WERI-Rb-1 (cell line): Measurements from ENCODE around the gene TRNT1.

Experiments
- DNase-seq: peaks from one replicate; pipeline ENCODE4 v3.0.0-alpha.2; 2020
- H3K27ac ChIP-seq: fragments of 250-450 bp; sonication (Bioruptor Pico); 2 replicates; pipeline ENCODE4 v1.5.1; 2020; ENCODE audit warnings: mild to moderate bottlenecking, moderate library complexity
- H3K27me3 ChIP-seq: fragments of 250-450 bp; sonication (Bioruptor Pico); 2 replicates; pipeline ENCODE4 v1.5.1; 2021; ENCODE audit warnings: mild to moderate bottlenecking, low read depth, moderate library complexity; ENCODE audit not compliant: insufficient read depth, severe bottlenecking
- H3K36me3 ChIP-seq: fragments of 250-450 bp; sonication (Bioruptor Pico); 2 replicates; pipeline ENCODE4 v1.5.1; 2020; ENCODE audit warnings: mild to moderate bottlenecking, moderate library complexity
- H3K4me3 ChIP-seq: 2 replicates; pipeline ENCODE4 v1.5.1; 2011; ENCODE audit warnings: low read depth, mild to moderate bottlenecking, control low read depth, low read length
- H3K9me3 ChIP-seq: fragments of 250-450 bp; sonication (Bioruptor Pico); 2 replicates; pipeline ENCODE4 v1.5.1; 2021; ENCODE audit warnings: mild to moderate bottlenecking, moderate library complexity; ENCODE audit not compliant: severe bottlenecking
- TF ChIP-seq, protein P1 (sequence below): IDR thresholded peaks from 2 replicates; pipeline ENCODE4 v1.5.1; 2011; ENCODE audit warnings: low read depth, mild to moderate bottlenecking, control low read depth, inconsistent platforms, low read length

TRNT1 gene

DNA sequence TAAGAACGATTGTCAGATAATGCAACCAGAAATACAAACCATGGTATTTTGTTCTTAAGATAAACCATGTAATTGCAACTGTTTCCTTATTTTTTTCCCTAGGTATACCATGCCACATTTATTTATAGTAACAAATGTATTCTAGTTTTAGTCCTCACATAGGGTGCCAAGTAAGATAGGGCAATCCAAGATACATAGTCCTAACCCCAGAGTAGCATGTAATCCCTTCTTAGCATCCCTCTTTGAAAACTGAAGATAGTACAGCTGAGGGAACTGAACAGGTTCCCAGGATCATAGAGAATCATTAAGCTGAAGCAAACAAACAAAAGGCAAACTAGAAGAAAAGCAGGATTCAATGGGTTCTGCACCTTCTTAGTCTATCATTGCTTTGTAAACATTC, 24.8 kb downstream of the TRNT1 start:
- peaks cover 64% of the 10 kb centered on the region for H3K36me3 ChIP-seq
- no peak overlapping the region for H3K27ac ChIP-seq

DNA sequence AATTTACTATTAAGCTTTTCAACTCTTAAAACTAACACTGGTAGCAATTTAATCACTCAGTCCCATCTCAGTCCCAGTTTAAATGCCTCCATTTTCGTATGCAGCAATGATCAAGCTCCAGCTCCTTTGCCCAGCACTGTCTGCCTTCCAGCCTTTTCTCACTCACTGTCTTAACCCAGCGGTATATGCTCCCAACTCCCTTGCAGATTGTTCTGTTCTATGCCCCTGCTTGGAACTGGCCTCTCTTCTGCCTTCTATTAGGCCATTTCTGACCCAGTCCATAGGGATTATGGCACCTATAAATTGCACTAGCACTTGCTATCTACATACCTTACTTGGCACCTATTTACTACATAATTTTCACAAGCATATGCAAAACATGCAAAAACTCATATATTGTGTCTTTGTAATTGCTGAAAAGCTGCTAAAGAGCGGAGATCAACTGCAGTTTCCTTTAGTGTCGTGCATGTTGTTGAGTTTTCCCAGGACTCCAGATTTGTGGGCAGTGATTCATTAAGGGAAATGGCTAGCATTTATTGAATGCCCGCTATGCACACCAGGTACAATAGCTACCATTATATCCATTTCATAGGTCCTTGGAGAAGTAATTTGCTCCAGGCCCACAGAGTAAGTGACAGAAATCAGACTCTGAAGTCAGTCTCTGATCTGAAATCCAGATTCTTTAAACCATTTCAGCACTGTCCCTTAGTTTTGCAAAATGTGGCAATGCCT, 28.3 kb downstream of the TRNT1 start:
- TF ChIP-seq, protein P1, sequence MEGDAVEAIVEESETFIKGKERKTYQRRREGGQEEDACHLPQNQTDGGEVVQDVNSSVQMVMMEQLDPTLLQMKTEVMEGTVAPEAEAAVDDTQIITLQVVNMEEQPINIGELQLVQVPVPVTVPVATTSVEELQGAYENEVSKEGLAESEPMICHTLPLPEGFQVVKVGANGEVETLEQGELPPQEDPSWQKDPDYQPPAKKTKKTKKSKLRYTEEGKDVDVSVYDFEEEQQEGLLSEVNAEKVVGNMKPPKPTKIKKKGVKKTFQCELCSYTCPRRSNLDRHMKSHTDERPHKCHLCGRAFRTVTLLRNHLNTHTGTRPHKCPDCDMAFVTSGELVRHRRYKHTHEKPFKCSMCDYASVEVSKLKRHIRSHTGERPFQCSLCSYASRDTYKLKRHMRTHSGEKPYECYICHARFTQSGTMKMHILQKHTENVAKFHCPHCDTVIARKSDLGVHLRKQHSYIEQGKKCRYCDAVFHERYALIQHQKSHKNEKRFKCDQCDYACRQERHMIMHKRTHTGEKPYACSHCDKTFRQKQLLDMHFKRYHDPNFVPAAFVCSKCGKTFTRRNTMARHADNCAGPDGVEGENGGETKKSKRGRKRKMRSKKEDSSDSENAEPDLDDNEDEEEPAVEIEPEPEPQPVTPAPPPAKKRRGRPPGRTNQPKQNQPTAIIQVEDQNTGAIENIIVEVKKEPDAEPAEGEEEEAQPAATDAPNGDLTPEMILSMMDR: no peak
- Histone ChIP-seq H3K27ac (no peak overlapping the region), H3K36me3 (peaks cover 62% of the 10 kb centered on the region), H3K27me3 (no peaks in the 10 kb centered on the region), H3K9me3 (no peaks in the 10 kb centered on the region), H3K4me3 (no peak overlapping the region)
- DNase-seq: no peak

More for the DNA sequence above, 24.8 kb downstream of the TRNT1 start:
- Histone ChIP-seq H3K4me3 (no peak overlapping the region), H3K9me3 (no peaks in the 10 kb centered on the region), H3K27me3 (no peaks in the 10 kb centered on the region)
- TF ChIP-seq, protein P1: no peak
- no peak for DNase-seq

DNA sequence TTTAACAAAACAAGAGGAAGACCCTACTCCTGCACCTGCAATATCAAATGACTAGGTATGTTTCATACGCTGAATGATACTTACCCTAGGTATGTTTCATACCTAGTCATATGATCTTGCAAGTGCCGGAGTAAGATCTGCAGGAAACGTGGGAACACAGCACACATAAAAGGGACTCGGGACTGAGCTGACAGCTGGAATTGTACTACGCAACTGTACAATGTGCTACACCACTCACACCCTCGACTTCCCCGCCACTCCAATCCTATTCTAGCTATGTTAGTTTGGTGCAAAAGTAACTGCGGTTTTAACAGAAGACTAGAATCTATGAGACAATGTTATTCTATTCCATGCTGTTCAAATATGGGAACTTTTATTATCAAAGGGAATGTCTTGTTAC, 30.7 kb downstream of the TRNT1 start:
- Histone ChIP-seq H3K4me3 (no peak overlapping the region), H3K9me3 (no peaks in the 10 kb centered on the region), H3K27ac (no peak overlapping the region), H3K36me3 (peaks cover 49% of the 10 kb centered on the region), H3K27me3 (no peaks in the 10 kb centered on the region)
- no peak for DNase-seq
- TF ChIP-seq, protein P1: no peak

DNA sequence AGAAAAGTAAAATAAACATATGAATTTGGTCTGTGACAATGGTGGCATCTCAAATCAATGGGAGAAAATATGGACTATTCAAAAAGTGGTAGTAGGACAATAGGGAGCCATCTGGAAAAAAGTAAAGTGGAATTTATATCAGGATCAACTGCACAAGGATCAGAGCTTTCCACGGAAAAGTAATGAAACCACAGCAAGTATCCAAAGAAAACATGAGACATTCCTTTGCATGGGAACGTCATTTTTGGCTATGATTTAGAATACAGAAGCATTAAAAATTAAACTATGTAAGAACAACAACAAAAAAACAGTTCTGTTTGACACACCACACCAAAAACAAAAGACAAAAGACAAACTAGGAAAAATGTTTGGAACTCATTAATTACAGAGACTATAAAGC, 34.1 kb downstream of the TRNT1 start:
- H3K36me3 ChIP-seq: peaks cover 50% of the 10 kb centered on the region
- no peak for DNase-seq

DNA sequence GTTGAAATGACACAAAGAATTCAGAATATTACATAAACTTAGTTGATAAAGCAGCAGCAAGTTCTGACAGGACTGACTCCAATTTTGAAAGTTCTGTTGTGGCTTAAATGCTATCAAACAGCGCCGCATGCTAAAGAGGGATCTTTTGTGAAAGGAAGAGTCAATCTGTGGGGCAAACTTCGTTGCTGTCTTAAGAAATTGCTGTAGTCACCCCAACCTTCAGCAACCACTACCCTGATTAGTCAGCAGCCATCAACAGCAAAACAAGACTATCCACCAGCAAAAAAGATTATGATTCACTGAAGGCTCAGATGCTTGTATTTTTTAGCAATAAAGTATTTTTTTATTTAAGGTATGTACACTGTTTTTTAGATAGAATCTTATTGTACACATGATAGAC, 38.5 kb downstream of the TRNT1 start:
- Histone ChIP-seq H3K4me3 (no peak overlapping the region), H3K27me3 (no peaks in the 10 kb centered on the region), H3K27ac (no peak overlapping the region), H3K9me3 (no peaks in the 10 kb centered on the region), H3K36me3 (peaks cover 50% of the 10 kb centered on the region)
- TF ChIP-seq, protein P1: no peak
- DNase-seq: no peak

More for the DNA sequence above, 34.1 kb downstream of the TRNT1 start:
- TF ChIP-seq, protein P1: no peak
- no peaks in the 10 kb centered on the region for H3K9me3 ChIP-seq
- H3K4me3 ChIP-seq: no peak overlapping the region
- no peak overlapping the region for H3K27ac ChIP-seq
- H3K27me3 ChIP-seq: no peaks in the 10 kb centered on the region

DNA sequence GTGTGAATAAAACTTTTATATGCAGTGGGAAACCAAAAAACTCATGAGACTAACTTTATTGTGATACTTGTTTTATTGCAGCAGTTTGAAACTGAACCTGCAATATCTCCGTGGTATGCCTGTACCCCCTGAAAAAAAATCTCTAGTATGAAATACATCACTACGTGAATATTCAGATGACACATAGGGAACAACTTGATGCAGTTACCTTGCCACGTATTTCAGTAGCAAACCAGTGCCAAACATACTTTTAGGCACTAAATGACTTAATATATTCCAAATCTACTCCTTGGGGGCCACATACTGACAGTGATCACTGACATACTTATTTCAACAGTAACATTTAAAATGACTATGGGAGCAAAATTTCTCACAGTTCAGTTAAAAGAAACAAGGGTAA, 38.9 kb downstream of the TRNT1 start:
- TF ChIP-seq, protein P1: no peak
- no peaks in the 10 kb centered on the region for H3K27me3 ChIP-seq
- H3K4me3 ChIP-seq: no peak overlapping the region
- H3K27ac ChIP-seq: no peak overlapping the region
- H3K36me3 ChIP-seq: peaks cover 54% of the 10 kb centered on the region
- DNase-seq: no peak
- H3K9me3 ChIP-seq: no peaks in the 10 kb centered on the region
